ENCODE measurements around the gene C5.

GRCh38 chr9:120912958-120913646 is 137.0 kb downstream of the C5 start:
- TF ChIP-seq POLR2A (IDR thresholded peaks at IDR 0.05) (no peak), POLR2AphosphoS5 (IDR thresholded peaks at IDR 0.05) (no peak), EP300 (IDR thresholded peaks at IDR 0.05) (no peak)
- TF ChIP-seq, protein P1, sequence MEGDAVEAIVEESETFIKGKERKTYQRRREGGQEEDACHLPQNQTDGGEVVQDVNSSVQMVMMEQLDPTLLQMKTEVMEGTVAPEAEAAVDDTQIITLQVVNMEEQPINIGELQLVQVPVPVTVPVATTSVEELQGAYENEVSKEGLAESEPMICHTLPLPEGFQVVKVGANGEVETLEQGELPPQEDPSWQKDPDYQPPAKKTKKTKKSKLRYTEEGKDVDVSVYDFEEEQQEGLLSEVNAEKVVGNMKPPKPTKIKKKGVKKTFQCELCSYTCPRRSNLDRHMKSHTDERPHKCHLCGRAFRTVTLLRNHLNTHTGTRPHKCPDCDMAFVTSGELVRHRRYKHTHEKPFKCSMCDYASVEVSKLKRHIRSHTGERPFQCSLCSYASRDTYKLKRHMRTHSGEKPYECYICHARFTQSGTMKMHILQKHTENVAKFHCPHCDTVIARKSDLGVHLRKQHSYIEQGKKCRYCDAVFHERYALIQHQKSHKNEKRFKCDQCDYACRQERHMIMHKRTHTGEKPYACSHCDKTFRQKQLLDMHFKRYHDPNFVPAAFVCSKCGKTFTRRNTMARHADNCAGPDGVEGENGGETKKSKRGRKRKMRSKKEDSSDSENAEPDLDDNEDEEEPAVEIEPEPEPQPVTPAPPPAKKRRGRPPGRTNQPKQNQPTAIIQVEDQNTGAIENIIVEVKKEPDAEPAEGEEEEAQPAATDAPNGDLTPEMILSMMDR (IDR thresholded peaks at IDR 0.05): no peak
